DMS53 treated with DMSO at 0.1 percent for 48 hours (cell line): ENCODE measurements around the gene PIGU.
"Not testable (repeated sequence)": the region's sequence is repeated elsewhere in the genome, so short reads cannot be mapped to it uniquely, and the experiment has no call there.

Experiments used
- DNase-seq: peaks from one replicate; lab custom pipeline; 2025; ENCODE audit not compliant: unreplicated experiment; lab: John Stamatoyannopoulos, UW

PIGU gene

DNA sequence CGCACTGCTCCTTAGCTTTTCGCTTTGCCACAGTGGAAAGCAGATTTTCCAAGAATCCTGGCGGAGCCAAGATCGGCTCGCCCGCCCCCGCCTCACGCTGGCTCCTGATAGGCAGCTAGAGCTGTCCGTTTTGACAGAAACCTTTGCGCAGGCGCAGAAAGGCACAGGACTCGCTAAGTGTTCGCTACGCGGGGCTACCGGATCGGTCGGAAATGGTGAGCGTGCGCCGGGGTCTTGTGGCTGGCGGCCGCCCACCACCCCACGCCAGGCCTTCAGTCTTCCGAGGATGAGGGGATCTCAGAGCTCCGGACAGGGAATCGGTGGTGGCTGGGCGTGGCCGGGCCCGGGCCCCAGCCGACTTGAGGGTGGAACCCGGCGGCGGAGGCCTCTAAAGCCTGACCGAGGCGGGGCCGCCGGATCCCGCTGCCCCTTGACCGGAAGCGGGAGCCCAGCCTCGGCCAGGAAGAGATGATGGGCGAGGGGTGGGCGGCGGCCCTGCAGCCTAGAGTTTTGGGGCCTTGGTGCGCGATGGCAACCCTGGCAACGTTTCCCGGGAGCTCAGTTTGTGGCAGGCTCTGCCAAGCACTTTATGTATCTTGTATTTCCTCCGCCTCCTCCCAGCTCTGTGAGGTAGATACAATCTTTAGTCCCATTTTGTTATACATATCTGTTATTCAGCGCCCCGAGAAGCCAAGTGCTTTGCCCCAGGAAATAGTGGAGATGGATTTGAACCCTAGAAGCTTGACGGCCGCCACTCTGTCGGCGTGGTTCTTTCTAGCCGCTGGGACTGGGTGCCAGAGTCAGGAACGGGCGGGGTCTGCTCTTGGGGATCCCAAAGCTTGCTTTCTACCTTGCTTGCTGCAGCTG is 160.4 kb downstream of the PIGU start, which contains the start of gene DYNLRB1:
TSS of gene DYNLRB1 (plus strand) at position 176 of the 867 bp plus-strand sequence. CDS start at position 213, 37 bp downstream.
- peak; percentile 87 for DNase-seq

DNA sequence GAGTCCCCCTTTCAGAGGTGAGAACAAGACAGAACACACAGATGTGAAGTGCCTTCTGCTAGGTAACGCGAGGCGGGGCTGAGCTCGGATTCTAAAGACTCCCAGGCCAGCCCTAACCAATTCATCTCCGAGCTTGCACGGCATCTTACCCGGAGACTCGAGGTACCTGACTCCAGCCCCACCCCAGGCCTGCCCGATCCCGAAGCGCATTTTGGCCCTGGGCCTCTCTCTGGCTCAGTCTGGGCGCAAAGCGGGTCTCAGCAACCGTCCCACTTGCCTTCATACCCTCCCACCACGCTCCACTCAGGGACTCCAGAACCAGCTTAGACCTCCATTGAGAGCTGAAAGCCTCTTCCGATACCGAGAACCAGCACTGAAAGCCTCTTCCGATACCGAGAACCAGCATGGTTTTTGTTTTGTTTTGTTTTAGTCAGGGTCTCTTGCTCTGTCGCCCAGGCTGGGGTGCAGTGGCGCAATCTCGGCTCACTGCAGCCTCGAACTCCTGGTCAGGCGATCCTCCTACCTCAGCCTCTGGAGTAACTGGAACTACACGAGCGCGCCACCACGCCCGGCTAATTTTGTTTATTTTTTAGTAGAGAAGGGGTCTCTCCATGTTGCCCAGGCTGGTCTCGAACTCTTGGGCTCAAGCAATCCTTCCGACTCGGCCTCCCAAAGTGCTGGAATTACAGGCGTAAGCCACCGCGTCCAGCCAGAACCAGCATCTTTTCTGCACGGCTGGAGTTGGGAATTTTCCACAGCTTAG is 161.2 kb downstream of the PIGU start:
- DNase-seq: peak; percentile 82

DNA sequence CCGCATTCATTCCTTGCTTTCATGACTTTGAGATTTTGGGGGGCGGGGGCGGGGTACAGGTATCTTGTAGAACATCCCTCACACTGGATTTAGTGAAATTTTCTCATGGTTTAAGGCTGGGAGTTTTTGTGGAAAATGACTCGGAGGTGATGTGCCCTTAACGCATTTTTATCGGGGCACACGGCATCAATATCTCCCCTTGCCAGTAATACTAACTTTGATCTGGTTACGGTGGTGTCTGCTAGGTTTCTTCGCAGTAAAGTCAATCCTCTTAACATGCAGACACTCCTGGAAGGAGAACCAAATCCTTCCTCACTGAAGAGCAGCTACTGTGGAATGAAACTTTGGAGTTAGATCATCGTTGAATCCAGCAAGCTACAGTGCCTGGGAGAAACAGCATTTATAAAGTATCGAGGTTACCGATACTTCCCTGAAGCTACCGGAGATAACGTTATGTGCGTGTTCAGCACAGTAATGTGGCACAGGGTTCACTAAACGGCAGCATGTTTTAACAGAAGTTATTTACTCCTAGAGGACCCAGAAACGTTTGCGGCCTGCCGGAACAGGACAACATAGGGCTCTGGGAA is 161.9 kb downstream of the PIGU start:
- DNase-seq: no peak

DNA sequence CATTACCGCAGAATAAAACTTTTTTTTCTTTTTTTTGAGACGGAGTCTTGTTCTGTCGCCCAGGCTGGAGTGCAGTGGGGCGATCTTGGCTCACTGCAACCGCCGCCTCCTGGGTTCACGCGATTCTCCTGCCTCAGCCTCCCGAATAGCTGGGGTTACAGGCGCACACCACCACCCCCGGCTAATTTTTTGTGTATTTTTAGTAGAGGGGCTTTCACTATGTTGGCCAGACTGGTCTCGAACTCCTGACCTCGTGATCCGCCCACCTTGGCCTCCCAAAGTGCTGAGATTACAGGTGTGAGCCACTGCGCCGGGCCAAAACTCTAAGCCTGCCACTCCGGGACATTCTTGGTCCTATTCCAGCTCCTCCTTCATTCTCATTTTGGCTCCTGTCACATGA is 162.9 kb downstream of the PIGU start:
- DNase-seq: not testable (repeated sequence)

DNA sequence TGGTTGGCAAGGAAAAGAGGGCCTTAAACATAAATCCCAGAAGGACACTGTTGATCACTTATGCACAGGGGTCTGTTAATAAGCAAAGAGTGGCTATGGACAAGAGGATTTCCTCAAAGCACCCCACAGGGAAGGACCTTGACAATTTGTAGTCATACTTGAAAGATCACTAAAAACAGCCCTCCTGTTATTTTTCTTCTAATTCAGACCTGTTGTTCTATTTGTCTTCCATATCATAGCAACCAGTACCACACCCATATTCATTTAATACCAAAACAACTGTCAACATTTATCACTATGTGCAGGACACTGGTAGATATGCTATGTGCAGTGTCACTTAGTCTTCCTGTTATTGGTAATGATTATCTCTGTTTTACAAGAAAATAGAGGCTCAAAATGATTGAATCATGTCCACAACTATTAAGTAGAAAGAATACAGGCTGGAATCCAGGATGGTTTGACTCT is 163.9 kb downstream of the PIGU start:
- DNase-seq: no peak

DNA sequence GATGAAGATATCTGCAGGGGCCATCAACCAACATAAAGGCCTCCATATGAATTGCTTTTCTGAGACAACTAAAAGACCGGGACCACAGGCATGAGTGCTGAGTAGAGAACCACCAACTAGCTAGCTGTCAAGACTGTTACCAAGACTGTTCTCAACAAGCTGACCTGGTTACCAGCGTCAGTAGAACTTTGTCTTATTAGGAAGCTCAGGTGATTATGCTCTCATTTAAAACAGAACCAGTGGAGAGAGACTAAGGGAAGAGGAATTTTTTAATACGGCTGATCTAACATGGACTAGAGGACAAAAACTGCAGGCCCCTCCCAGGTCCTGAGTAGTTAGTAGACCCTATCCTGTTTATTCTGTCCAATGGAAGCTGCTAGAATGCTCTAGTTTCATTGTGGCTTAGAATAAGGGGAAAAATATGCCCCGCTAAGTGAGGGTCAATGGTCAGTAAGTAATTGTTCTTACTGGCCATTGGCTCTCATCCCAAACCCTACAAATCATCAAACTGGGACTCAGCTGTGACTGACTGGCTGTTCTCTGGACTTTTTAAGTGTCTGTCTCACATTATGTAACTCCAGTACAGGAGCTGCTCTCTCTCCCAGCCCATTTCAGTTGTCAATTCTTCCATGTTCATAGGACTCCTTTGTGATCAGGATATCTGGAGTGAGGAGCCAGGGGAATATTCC is 164.5 kb downstream of the PIGU start:
- DNase-seq: no peak

DNA sequence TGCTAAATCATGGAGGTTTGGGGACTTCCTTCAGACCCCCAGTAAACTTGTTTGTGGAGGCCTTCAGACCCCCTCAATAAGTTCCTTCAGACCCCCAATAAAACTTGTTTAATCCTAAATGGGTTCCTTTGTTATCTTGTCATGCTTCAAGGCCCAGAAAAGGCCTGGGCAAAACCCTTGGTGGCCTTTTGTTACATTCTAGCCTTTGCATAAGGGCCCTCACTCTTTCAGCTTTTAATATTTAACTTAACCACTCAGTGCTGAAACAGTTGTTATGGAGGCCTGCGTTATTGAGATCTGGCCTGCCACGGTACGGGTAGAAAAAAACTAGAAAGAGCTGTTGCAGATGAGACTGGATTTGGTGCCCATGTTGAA is 165.0 kb downstream of the PIGU start:
- peak; percentile 58 for DNase-seq

DNA sequence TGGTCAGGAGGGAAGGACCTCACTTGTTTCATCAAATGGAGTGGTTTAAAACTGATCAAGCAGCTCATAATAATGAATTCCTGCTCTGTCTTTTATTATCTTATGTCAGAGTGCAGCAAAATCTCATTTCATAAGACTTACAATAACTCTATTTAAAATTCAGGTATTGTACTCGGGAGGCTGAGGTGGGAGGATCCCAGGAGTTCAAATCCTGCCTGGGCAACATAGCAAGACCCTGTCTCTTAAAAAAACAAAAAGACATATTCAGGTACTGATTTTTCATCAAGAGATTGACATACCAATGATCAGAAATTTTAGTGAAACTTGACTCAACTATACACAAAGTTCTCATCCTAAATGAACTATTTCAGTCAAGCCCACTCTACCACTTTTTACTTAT is 166.3 kb downstream of the PIGU start:
- no peak for DNase-seq
